Measurements from ENCODE around the gene EFHD1.

Gene EFHD1

DNA sequence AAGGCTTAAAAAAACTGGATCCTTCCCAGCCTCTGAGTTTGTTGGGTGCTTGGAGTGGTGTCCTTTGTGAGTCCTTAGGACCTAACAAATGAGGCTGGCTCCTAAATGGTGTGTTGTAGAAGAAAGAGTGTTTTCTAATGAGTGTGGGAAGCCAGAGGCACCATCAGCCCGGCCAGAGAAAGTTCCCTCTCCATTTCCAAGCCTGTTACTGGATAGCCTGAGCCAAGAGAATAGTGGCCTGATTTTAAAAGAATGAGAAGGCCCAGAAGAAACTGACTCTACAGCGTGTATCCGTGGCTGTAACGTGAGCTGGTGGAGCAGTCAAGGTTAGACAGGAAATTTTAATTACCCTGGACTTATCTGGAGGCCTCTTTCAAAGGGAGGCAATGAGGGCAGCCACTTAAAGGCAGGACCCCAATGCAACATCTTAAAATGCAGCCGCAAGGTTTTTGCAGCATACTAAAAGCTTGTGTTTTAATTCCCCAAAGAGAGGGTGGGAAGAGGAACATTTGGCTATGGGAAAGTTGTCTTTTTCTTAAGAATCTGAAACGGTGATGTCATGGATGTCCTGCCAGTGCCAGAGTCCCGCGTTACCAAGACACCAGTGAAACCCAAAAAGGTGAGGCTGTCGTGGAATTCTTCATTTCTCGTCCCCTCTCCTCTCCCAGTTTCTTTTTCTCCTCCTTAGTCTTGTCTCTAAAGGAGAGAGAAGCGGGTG lies 4.6 kb downstream of the EFHD1 start:
- no peak for DNase-seq (ENCODE audit: extremely low spot score)
- POLR2A ChIA-PET, result no interaction called here
- CTCF ChIA-PET, result no interaction called here
- TF ChIP-seq NFRKB (IDR thresholded peaks at IDR 0.05) (no peak), SP1 (IDR thresholded peaks at IDR 0.05) (no peak), CTBP1 (IDR thresholded peaks at IDR 0.05; ENCODE audit: borderline replicate concordance) (no peak), ARNT (IDR thresholded peaks at IDR 0.05) (no peak), ZNF384 (IDR thresholded peaks at IDR 0.05) (no peak), LEF1 (IDR thresholded peaks at IDR 0.05; ENCODE audit: borderline replicate concordance) (no peak), TARDBP (IDR thresholded peaks at IDR 0.05) (no peak), SUZ12 (IDR thresholded peaks at IDR 0.05) (no peak), FOXM1 (IDR thresholded peaks at IDR 0.05; ENCODE audit: borderline replicate concordance) (no peak), HDGF (IDR thresholded peaks at IDR 0.05; ENCODE audit: borderline replicate concordance) (no peak), FOXA1 (IDR thresholded peaks at IDR 0.05) (no peak), FOXK2 (IDR thresholded peaks at IDR 0.05) (no peak), ELF4 (IDR thresholded peaks at IDR 0.05) (no peak), BHLHE40 (IDR thresholded peaks at IDR 0.05; ENCODE audit: borderline replicate concordance) (no peak), L3MBTL2 (conservative IDR thresholded peaks at IDR 0.05) (no peak)
- TF ChIP-seq, protein P1, sequence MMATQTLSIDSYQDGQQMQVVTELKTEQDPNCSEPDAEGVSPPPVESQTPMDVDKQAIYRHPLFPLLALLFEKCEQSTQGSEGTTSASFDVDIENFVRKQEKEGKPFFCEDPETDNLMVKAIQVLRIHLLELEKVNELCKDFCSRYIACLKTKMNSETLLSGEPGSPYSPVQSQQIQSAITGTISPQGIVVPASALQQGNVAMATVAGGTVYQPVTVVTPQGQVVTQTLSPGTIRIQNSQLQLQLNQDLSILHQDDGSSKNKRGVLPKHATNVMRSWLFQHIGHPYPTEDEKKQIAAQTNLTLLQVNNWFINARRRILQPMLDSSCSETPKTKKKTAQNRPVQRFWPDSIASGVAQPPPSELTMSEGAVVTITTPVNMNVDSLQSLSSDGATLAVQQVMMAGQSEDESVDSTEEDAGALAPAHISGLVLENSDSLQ (IDR thresholded peaks at IDR 0.05), result no peak

DNA sequence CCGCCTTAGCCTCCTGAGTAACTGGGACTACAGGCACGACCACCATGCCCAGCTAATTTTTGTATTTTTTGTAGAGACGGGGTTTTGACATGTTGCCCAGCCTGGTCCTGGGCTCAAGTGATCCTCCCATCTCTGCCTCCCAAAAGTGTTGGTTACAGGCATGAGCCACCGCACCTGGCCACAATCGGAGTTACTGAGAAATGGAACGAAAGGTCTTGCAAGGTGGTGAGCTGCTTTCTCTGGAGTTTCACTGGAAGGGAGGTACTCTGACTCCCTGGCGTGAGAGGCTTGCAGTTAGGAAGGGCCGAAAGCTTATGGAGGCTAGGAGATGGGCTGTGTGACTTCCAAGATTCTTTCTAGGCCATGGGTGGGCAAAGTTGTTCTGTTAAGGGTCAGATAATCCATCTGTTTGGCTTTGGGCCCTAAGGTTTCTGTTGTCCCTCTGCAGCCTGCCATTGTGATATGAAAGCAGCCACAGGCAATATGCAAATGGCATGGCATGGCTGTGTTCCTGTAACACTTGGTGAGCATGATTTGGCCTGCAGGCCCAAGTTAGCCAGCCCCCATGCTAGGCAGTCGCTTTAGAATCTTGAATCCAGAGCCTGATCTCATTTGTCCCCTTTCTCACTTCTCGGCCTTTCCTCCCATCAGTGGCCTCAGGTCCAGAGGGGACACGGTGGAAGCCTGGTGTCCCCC lies 7.9 kb downstream of the EFHD1 start:
- CTCF ChIA-PET, result no interaction called here
- POLR2A ChIA-PET, result no interaction called here

GRCh38 chr2:232643147-232643425 lies 9.7 kb downstream of the EFHD1 start:
- ChIA-PET CTCF (no interaction called here), POLR2A (interaction anchor here (0.8 kb wide), 1 partner anchor 10 kb away, joined by 3 read pairs; the partner anchor contains the start of gene EFHD1)
- TF ChIP-seq ELF4 (IDR thresholded peaks at IDR 0.05) (no peak), HDGF (IDR thresholded peaks at IDR 0.05; ENCODE audit: borderline replicate concordance) (no peak), FOXK2 (IDR thresholded peaks at IDR 0.05) (no peak), BHLHE40 (IDR thresholded peaks at IDR 0.05; ENCODE audit: borderline replicate concordance) (no peak), FOXA1 (IDR thresholded peaks at IDR 0.05) (no peak), FOXM1 (IDR thresholded peaks at IDR 0.05; ENCODE audit: borderline replicate concordance) (no peak), ARNT (IDR thresholded peaks at IDR 0.05) (no peak), ZNF384 (IDR thresholded peaks at IDR 0.05) (no peak), LEF1 (IDR thresholded peaks at IDR 0.05; ENCODE audit: borderline replicate concordance) (no peak)
- no peak for DNase-seq (ENCODE audit: extremely low spot score)

More for the DNA sequence above, 7.9 kb downstream of the EFHD1 start:
- TF ChIP-seq BHLHE40 (IDR thresholded peaks at IDR 0.05; ENCODE audit: borderline replicate concordance), result no peak
- TF ChIP-seq SUZ12 (IDR thresholded peaks at IDR 0.05), result no peak
- no peak for TF ChIP-seq LEF1 (IDR thresholded peaks at IDR 0.05; ENCODE audit: borderline replicate concordance)
- TF ChIP-seq FOXK2 (IDR thresholded peaks at IDR 0.05), result no peak
- TF ChIP-seq, protein P1 (IDR thresholded peaks at IDR 0.05), result no peak
- no peak for DNase-seq (ENCODE audit: extremely low spot score)

GRCh38 chr2:232643813-232644347 lies 10.5 kb downstream of the EFHD1 start:
- no peak for TF ChIP-seq BHLHE40 (IDR thresholded peaks at IDR 0.05; ENCODE audit: borderline replicate concordance)
- TF ChIP-seq ARNT (IDR thresholded peaks at IDR 0.05), result no peak
- no peak for TF ChIP-seq FOXK2 (IDR thresholded peaks at IDR 0.05)
- TF ChIP-seq NFRKB (IDR thresholded peaks at IDR 0.05), result no peak
- TF ChIP-seq TARDBP (IDR thresholded peaks at IDR 0.05), result no peak
- no peak for TF ChIP-seq FOXA1 (IDR thresholded peaks at IDR 0.05)
- no peak for TF ChIP-seq HDGF (IDR thresholded peaks at IDR 0.05; ENCODE audit: borderline replicate concordance)
- no peak for TF ChIP-seq LEF1 (IDR thresholded peaks at IDR 0.05; ENCODE audit: borderline replicate concordance)
- no peak for TF ChIP-seq ELF4 (IDR thresholded peaks at IDR 0.05)
- no peak for TF ChIP-seq FOXM1 (IDR thresholded peaks at IDR 0.05; ENCODE audit: borderline replicate concordance)
- DNase-seq (ENCODE audit: extremely low spot score), result no peak
- POLR2A ChIA-PET, result no interaction called here
- CTCF ChIA-PET, result no interaction called here

DNA sequence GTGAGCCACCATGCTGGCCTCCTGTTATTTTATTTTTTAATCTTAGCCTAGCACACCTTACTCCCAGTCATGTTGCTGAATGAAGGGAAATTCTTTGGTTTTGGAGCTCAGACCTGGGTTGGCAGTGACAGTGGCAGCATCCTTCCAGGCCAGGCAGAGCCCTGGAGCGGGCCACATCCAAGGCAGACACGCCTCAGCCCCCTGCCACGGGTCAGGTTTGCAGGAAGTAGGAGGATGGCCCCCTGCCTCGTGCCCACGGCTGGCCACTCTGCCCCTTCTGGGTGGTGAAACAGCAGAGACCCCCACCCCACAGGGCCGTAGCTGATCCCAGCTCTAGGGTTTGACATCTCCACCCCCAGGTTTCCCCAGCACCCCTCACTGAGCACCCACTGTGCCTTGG lies 11.7 kb downstream of the EFHD1 start:
- TF ChIP-seq FOXA1 (IDR thresholded peaks at IDR 0.05), result no peak
- no peak for TF ChIP-seq FOXM1 (IDR thresholded peaks at IDR 0.05; ENCODE audit: borderline replicate concordance)
- no peak for TF ChIP-seq TARDBP (IDR thresholded peaks at IDR 0.05)
- no peak for TF ChIP-seq SUZ12 (IDR thresholded peaks at IDR 0.05)
- no peak for TF ChIP-seq SP1 (IDR thresholded peaks at IDR 0.05)
- TF ChIP-seq FOXK2 (IDR thresholded peaks at IDR 0.05), result no peak
- TF ChIP-seq ZNF384 (IDR thresholded peaks at IDR 0.05), result no peak
- ChIA-PET POLR2A (interaction anchor here (0.7 kb wide), 1 partner anchor 30 kb away, joined by 3 read pairs; no protein-coding TSS in a partner anchor), CTCF (no interaction called here)
- no peak for DNase-seq (ENCODE audit: extremely low spot score)

DNA sequence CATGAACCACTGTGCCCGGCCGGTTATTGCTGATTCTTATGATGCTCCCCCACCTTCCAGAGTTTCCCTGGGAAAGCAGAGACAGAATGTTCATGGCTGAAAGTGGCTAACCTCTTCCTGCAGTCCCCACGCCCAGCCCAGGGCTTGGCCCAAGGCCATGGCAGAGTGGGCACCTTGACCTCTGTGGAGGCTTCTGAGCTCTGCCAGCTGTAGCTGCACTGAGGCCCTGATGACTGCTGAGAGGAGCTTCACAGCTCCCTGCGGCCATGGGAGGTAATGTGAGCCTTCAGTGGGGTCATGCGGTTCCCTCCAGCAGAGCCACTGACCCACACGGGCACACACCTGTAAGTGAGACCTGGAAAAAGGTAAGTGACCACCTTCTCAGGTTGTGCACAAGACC lies 13.3 kb downstream of the EFHD1 start:
- ChIA-PET CTCF (no interaction called here), POLR2A (interaction anchor here (0.9 kb wide), 1 partner anchor 14 kb away, joined by 3 read pairs; the partner anchor contains the start of gene EFHD1)
- no peak for TF ChIP-seq FOXK2 (IDR thresholded peaks at IDR 0.05)
- TF ChIP-seq LEF1 (IDR thresholded peaks at IDR 0.05; ENCODE audit: borderline replicate concordance), result no peak
- no peak for TF ChIP-seq NFRKB (IDR thresholded peaks at IDR 0.05)
- TF ChIP-seq L3MBTL2 (conservative IDR thresholded peaks at IDR 0.05), result no peak
- TF ChIP-seq, protein P1 (IDR thresholded peaks at IDR 0.05), result no peak
- TF ChIP-seq FOXM1 (IDR thresholded peaks at IDR 0.05; ENCODE audit: borderline replicate concordance), result no peak
- no peak for TF ChIP-seq TARDBP (IDR thresholded peaks at IDR 0.05)
- TF ChIP-seq SUZ12 (IDR thresholded peaks at IDR 0.05), result no peak
- TF ChIP-seq ZNF384 (IDR thresholded peaks at IDR 0.05), result no peak
- TF ChIP-seq SP1 (IDR thresholded peaks at IDR 0.05), result no peak
- TF ChIP-seq ELF4 (IDR thresholded peaks at IDR 0.05), result no peak
- no peak for TF ChIP-seq ARNT (IDR thresholded peaks at IDR 0.05)
- no peak for TF ChIP-seq FOXA1 (IDR thresholded peaks at IDR 0.05)
- TF ChIP-seq BHLHE40 (IDR thresholded peaks at IDR 0.05; ENCODE audit: borderline replicate concordance), result no peak
- TF ChIP-seq HDGF (IDR thresholded peaks at IDR 0.05; ENCODE audit: borderline replicate concordance), result no peak
- no peak for TF ChIP-seq CTBP1 (IDR thresholded peaks at IDR 0.05; ENCODE audit: borderline replicate concordance)
- DNase-seq (ENCODE audit: extremely low spot score), result no peak
